ENCODE measurements around the gene MESP2. TPM values are rescaled to one million over a fixed set of nuclear protein-coding genes. Genes with fewer than 3 reads are reported as not detected.
A peak's percentile ranks its signal among the peaks of the same experiment; 100 is the strongest.

Gene MESP2
- total RNA-seq, 1 experiment from 2014 or later = not detected

DNA sequence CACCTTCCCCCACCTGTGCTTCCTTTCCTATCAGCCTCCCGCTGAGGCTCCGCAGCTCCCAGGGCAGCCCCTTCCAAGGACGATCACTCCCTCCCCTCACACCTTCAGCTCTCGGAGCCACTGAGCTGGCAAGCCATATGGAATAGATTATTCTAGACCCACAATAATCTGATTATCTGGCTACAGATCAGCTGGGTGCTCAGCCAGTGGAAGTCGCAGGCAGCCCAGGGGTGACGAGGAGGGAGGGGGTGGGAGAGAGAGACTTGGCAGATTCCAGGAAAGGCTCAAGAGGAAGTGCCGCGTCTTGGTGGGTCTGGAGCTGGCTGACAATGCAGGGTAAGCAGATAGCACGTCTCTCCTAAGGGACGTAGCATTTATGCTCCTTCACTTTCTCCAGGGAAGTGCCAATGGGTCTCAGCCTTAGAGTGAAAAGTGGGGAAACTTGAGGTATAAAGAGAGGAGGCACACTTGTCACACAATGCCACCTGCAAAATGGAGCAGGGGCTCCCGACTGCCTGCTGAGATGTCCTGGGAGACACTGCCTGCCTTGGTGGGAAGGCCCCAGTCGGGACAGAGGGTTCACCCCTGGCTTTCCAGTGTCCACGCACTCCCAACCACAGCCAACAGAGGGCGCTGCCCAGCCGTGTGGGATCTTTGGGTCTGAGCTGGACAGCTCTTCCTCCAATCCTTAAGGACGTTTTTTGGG is 15.7 kb upstream of the MESP2 start:
- TF ChIP-seq, protein P1, sequence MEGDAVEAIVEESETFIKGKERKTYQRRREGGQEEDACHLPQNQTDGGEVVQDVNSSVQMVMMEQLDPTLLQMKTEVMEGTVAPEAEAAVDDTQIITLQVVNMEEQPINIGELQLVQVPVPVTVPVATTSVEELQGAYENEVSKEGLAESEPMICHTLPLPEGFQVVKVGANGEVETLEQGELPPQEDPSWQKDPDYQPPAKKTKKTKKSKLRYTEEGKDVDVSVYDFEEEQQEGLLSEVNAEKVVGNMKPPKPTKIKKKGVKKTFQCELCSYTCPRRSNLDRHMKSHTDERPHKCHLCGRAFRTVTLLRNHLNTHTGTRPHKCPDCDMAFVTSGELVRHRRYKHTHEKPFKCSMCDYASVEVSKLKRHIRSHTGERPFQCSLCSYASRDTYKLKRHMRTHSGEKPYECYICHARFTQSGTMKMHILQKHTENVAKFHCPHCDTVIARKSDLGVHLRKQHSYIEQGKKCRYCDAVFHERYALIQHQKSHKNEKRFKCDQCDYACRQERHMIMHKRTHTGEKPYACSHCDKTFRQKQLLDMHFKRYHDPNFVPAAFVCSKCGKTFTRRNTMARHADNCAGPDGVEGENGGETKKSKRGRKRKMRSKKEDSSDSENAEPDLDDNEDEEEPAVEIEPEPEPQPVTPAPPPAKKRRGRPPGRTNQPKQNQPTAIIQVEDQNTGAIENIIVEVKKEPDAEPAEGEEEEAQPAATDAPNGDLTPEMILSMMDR (IDR thresholded peaks at IDR 0.05; ENCODE audit: unreplicated experiment) = peak; percentile 95
- H3K36me3 Mint-ChIP-seq (ENCODE audit: insufficient read depth, unreplicated experiment) = no peaks in the 10 kb centered on the region
- intact Hi-C loops (cut with micrococcal nuclease; ENCODE audit: unreplicated experiment) = loop anchor here (1.0 to 2.0 kb wide), 2 partner anchors 84 to 115 kb away; no protein-coding TSS in a partner anchor
- no peaks in the 10 kb centered on the region for H3K27me3 Mint-ChIP-seq (ENCODE audit: unreplicated experiment)
- peaks cover 38% of the 10 kb centered on the region for H3K4me1 Mint-ChIP-seq (ENCODE audit: low read depth, unreplicated experiment)
- H3K9me3 Mint-ChIP-seq (ENCODE audit: low read depth, unreplicated experiment) = no peaks in the 10 kb centered on the region
- BruUV-seq (replicated peaks) = no TSS peak
- CTCF ChIA-PET = interaction anchor here (0.6 to 3.4 kb wide), 26 partner anchors 9 to 454 kb away, joined by 3 to 166 read pairs (median 5); partner anchors contain the start of genes AP3S2, ARPIN, MESP1 and TICRR
- peak; percentile 95 for DNase-seq
- H3K4me3 Mint-ChIP-seq (ENCODE audit: low read depth, unreplicated experiment) = peak overlapping the region; percentile 49
- peak overlapping the region; percentile 60 for H3K27ac Mint-ChIP-seq (ENCODE audit: unreplicated experiment)

DNA sequence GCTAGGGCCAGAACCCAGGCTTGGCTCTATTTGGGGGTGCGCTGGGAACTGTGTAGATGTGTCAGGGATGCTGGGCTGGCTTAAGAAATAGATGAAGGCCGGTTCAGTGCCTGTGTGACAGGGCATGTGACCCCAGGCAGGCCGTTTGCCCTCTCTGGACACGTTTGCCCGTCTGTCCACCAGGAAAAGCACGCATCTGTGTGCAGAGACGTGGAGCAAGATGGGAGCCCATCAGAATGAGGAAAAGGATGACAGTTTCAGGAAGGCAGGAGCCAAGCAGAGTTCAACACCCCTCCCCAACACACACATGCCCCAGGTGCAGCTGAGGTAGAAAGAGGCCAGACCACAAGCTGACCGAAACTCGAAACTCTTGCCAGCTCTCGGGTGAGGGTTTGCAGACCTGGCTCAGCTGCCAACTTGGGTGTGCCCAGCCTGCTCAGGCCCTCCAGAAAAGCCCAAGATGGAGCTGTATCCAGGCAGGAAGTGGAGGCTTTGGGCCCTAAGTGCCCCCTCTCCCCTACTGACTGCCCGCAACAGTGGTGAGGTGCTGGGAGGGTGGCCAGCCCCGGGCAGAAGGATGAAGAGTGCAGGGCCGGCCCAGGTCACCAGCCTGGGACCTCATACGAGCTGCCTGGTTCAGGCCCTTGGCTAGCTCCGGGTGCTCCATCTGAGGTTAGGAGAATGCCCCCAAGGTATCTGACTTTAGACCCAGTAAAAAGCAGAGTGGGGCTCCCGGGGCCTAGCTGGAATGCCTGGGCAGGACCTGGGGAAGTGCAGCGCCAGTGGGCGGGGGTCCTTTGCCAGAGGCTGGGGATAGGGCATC is 14.9 kb upstream of the MESP2 start:
- Mint-ChIP-seq H3K27ac (ENCODE audit: unreplicated experiment) (peak overlapping the region; percentile 60), H3K36me3 (ENCODE audit: insufficient read depth, unreplicated experiment) (no peaks in the 10 kb centered on the region)
- BruUV-seq (replicated peaks) = no TSS peak

DNA sequence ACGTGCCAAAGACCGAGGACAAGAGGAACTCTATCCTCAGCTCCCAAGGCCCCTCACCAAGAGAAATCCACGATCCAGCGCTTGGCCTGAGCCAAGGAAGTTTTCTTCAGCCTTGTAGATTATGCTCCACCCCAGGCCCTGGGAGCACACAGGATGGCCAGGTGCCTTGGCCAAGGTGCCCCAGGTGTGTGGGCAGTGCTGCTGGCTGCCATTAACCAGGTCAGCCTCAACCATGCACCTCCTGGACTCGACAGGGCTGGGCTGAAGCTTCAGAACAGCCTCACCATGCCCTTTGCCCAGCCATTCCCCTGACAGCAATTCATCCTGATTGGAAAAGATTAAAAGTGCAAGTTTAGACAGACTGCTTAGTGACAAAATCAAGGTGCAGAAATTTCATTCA is 14.2 kb upstream of the MESP2 start:
- intact Hi-C loops (cut with micrococcal nuclease; ENCODE audit: unreplicated experiment) = loop anchor here (2.0 kb wide), 1 partner anchor 83 kb away; no protein-coding TSS in a partner anchor
- H3K9me3 Mint-ChIP-seq (ENCODE audit: low read depth, unreplicated experiment) = no peaks in the 10 kb centered on the region
- BruUV-seq (replicated peaks) = no TSS peak
- H3K36me3 Mint-ChIP-seq (ENCODE audit: insufficient read depth, unreplicated experiment) = no peaks in the 10 kb centered on the region
- TF ChIP-seq, protein P1 (IDR thresholded peaks at IDR 0.05; ENCODE audit: unreplicated experiment) = no peak
- CTCF ChIA-PET = interaction anchor here (0.6 to 3.4 kb wide), 12 partner anchors 11 to 1271 kb away, joined by 3 to 166 read pairs (median 6); partner anchors contain the start of gene MESP1
- H3K27ac Mint-ChIP-seq (ENCODE audit: unreplicated experiment) = peak overlapping the region; percentile 60
- no peaks in the 10 kb centered on the region for H3K27me3 Mint-ChIP-seq (ENCODE audit: unreplicated experiment)
- no peak overlapping the region for H3K4me3 Mint-ChIP-seq (ENCODE audit: low read depth, unreplicated experiment)
- no peak for DNase-seq
- peaks cover 29% of the 10 kb centered on the region for H3K4me1 Mint-ChIP-seq (ENCODE audit: low read depth, unreplicated experiment)

More for the DNA sequence above, 14.9 kb upstream of the MESP2 start:
- peak; percentile 73 for DNase-seq
- intact Hi-C loops (cut with micrococcal nuclease; ENCODE audit: unreplicated experiment) = loop anchor here (2.0 kb wide), 1 partner anchor 84 kb away; no protein-coding TSS in a partner anchor
- CTCF ChIA-PET = interaction anchor here (0.6 to 3.4 kb wide), 26 partner anchors 10 to 1272 kb away, joined by 3 to 166 read pairs (median 5); partner anchors contain the start of genes ARPIN, MESP1 and TICRR
- Mint-ChIP-seq H3K9me3 (ENCODE audit: low read depth, unreplicated experiment) (no peaks in the 10 kb centered on the region), H3K4me1 (ENCODE audit: low read depth, unreplicated experiment) (peaks cover 30% of the 10 kb centered on the region), H3K27me3 (ENCODE audit: unreplicated experiment) (no peaks in the 10 kb centered on the region), H3K4me3 (ENCODE audit: low read depth, unreplicated experiment) (peak overlapping the region; percentile 49)
- TF ChIP-seq, protein P1 (IDR thresholded peaks at IDR 0.05; ENCODE audit: unreplicated experiment) = peak; percentile 21

DNA sequence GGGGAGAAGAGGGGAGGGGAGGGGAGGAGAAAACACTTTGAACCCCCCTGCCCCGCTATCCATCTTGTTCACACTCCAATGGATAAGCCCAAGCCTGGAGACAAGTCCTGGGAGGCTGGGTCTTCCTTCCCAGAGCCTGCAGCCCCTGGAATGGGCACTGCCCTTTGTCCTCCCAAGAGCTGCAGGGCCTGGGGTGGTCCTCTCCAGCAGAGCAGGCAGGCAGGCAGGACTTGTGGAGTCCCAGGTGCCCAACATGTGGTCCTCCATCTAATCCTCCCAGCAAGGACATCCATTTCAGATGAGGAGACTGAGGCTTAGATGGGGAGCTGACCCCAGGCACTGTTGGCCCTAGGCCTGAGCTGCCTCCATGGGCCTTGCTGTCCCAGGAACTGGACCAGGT is 10.4 kb upstream of the MESP2 start:
- no peak overlapping the region for H3K27ac Mint-ChIP-seq (ENCODE audit: unreplicated experiment)
- H3K27me3 Mint-ChIP-seq (ENCODE audit: unreplicated experiment) = no peaks in the 10 kb centered on the region
- peaks cover 30% of the 10 kb centered on the region for H3K4me1 Mint-ChIP-seq (ENCODE audit: low read depth, unreplicated experiment)
- intact Hi-C loops (cut with micrococcal nuclease; ENCODE audit: unreplicated experiment) = no loop called here
- TF ChIP-seq, protein P1 (IDR thresholded peaks at IDR 0.05; ENCODE audit: unreplicated experiment) = no peak
- CTCF ChIA-PET = interaction anchor here (1.0 to 1.4 kb wide), 2 partner anchors 8 to 109 kb away, joined by 3 to 5 read pairs; no protein-coding TSS in a partner anchor
- no peak for DNase-seq
- H3K36me3 Mint-ChIP-seq (ENCODE audit: insufficient read depth, unreplicated experiment) = no peaks in the 10 kb centered on the region
- no TSS peak for BruUV-seq (replicated peaks)
- H3K4me3 Mint-ChIP-seq (ENCODE audit: low read depth, unreplicated experiment) = no peak overlapping the region
- H3K9me3 Mint-ChIP-seq (ENCODE audit: low read depth, unreplicated experiment) = no peaks in the 10 kb centered on the region

Data from Calu3 (cell line).